Endothelial cell of umbilical vein (primary cell): ENCODE data around the gene ZFYVE16. TPM values are rescaled to one million over a fixed set of nuclear protein-coding genes. Genes with fewer than 3 reads are reported as not detected.

Source experiments
- BruUV-seq: library from RNA; stranded (reverse); fragments of 400-500 nt; replicated peaks from 2 replicates; lab custom pipeline; 2021; lab: Mats Ljungman, UMichigan
- CTCF ChIA-PET: fragments of 300-600, 350-600 bp; sonication (Branson Sonifier 250); formaldehyde crosslinking; loops from one replicate; lab custom pipeline; 2021; ENCODE audit warnings: antibody characterized with exemption, inconsistent platforms; lab: Charles Lee
- POLR2A ChIA-PET: fragments of 300-600, 350-600 bp; sonication (Branson Sonifier 250); formaldehyde crosslinking; loops from one replicate; lab custom pipeline; 2021; ENCODE audit warnings: antibody characterized with exemption, inconsistent platforms; lab: Charles Lee
- DNase-seq: peaks from one replicate; pipeline ENCODE4 v3.0.0-alpha.2; 2011; ENCODE audit warnings: low read depth, low spot score
- FAIRE-seq: peaks from 2 replicates; lab custom pipeline; 2011; peaks lifted over from hg19 to GRCh38; lab: Jason Lieb, UNC
- H2AFZ ChIP-seq: 2 replicates; pipeline ENCODE4 v1.6.0; 2012; ENCODE audit warnings: low read depth, low read length, control low read depth, inconsistent platforms
- H3K27ac ChIP-seq: 2 replicates; pipeline ENCODE4 v1.5.1; 2011; ENCODE audit warnings: low read depth, mild to moderate bottlenecking, control low read depth, low read length, moderate library complexity; ENCODE audit not compliant: insufficient read depth
- H3K27me3 ChIP-seq, 2 experiments: 2 replicates each; pipeline versions ENCODE4 v1.6.0 to v1.6.1; 2011; ENCODE audit warnings: low read length in 2 of 2, mixed read lengths in 1 of 2; ENCODE audit not compliant: control insufficient read depth in 2 of 2, insufficient read depth in 2 of 2
- H3K36me3 ChIP-seq, 2 experiments: 2 replicates in 1 of 2; 3 replicates in 1 of 2; pipeline ENCODE4 v1.5.1; 2011; ENCODE audit warnings: low read length in 2 of 2, mild to moderate bottlenecking in 1 of 2, moderate library complexity in 1 of 2; ENCODE audit not compliant: control insufficient read depth in 2 of 2, insufficient read depth in 2 of 2; ENCODE audit errors: extremely low read depth in 1 of 2
- H3K4me1 ChIP-seq: 3 replicates; pipeline ENCODE4 v1.5.1; 2011; ENCODE audit warnings: mild to moderate bottlenecking, low read length; ENCODE audit not compliant: control insufficient read depth, insufficient read depth; ENCODE audit errors: extremely low read depth
- H3K4me2 ChIP-seq: 2 replicates; pipeline ENCODE4 v1.6.1; 2011; ENCODE audit warnings: low read length, control low read depth, mixed read lengths; ENCODE audit not compliant: insufficient read depth
- H3K4me3 ChIP-seq, 3 experiments: fragments of 200-600 bp in 1 of 3; sonication (generic), shearing (Covaris generic) in 1 of 3; replicated peaks in 1 of 3; 2 replicates each; pipeline ENCODE4 v1.5.1; 2011 to 2016; ENCODE audit warnings: control low read depth in 3 of 3, low read length in 3 of 3, mild to moderate bottlenecking in 2 of 3, inconsistent platforms in 1 of 3, low read depth in 1 of 3, moderate library complexity in 1 of 3; ENCODE audit not compliant: insufficient read depth in 1 of 3
- H3K79me2 ChIP-seq: 2 replicates; pipeline ENCODE4 v1.6.0; 2012; ENCODE audit warnings: low read length, inconsistent platforms; ENCODE audit not compliant: control insufficient read depth, insufficient read depth
- H3K9ac ChIP-seq: replicated peaks from 2 replicates; pipeline ENCODE3; 2011; ENCODE audit warnings: low read length, control low read depth; ENCODE audit not compliant: insufficient read depth; ENCODE audit errors: extremely low read depth
- H3K9me1 ChIP-seq: replicated peaks from 3 replicates; pipeline ENCODE4 v1.6.0; 2011; ENCODE audit warnings: mild to moderate bottlenecking, low read length; ENCODE audit not compliant: control insufficient read depth, insufficient read depth; ENCODE audit errors: extremely low read depth
- H3K9me3 ChIP-seq: replicated peaks from 2 replicates; pipeline ENCODE4 v1.5.1; 2012; ENCODE audit warnings: low read length, inconsistent platforms; ENCODE audit not compliant: control insufficient read depth, insufficient read depth
- H4K20me1 ChIP-seq: replicated peaks from 2 replicates; pipeline ENCODE3; 2011; ENCODE audit warnings: mild to moderate bottlenecking, low read length; ENCODE audit not compliant: control insufficient read depth, insufficient read depth; ENCODE audit errors: extremely low read depth
- EZH2 ChIP-seq: IDR thresholded peaks from 2 replicates; pipeline ENCODE4 v1.6.1; 2012; ENCODE audit warnings: borderline replicate concordance, low read depth, mild to moderate bottlenecking, moderate library complexity, low read length, inconsistent platforms; ENCODE audit not compliant: severe bottlenecking
- FOS ChIP-seq: IDR thresholded peaks from 2 replicates; pipeline ENCODE4 v1.6.1; 2011; ENCODE audit warnings: mild to moderate bottlenecking, low read length, moderate library complexity, borderline replicate concordance; ENCODE audit not compliant: insufficient read depth
- GATA2 ChIP-seq: IDR thresholded peaks from 2 replicates; pipeline ENCODE4 v1.7.0; 2011; ENCODE audit warnings: low read depth, mild to moderate bottlenecking, moderate library complexity, mixed read lengths, low read length; ENCODE audit not compliant: insufficient read length, insufficient read depth
- JUN ChIP-seq: IDR thresholded peaks from 2 replicates; pipeline ENCODE4 v1.6.1; 2011; ENCODE audit warnings: borderline replicate concordance, low read depth; ENCODE audit not compliant: insufficient read length, insufficient read depth
- MYC ChIP-seq: IDR thresholded peaks from one replicate; pipeline ENCODE4 v1.6.1; 2011; ENCODE audit warnings: mild to moderate bottlenecking, low read depth, low read length
- POLR2A ChIP-seq: IDR thresholded peaks from 2 replicates; pipeline ENCODE4 v1.6.1; 2012; ENCODE audit warnings: low read depth, mild to moderate bottlenecking, control low read depth, low read length
- POLR2AphosphoS5 ChIP-seq: IDR thresholded peaks from 2 replicates; pipeline ENCODE4 v1.6.1; 2012; ENCODE audit warnings: low read depth, mild to moderate bottlenecking, control low read depth, low read length, moderate library complexity; ENCODE audit not compliant: insufficient read depth
- dilution Hi-C: fragments of 300-500 bp; cut with MboI; formaldehyde crosslinking; loops from one replicate; pipeline ENCODE4 v1.15.0; 2019; ENCODE audit warnings: low sequenced_read_pairs; ENCODE audit not compliant: extremely low pct_ligation_motif_present
- intact Hi-C: fragments of 100-400 bp; cut with micrococcal nuclease; formaldehyde crosslinking; loops from one replicate; pipeline ENCODE4 v1.10.0; 2022
- polyA plus RNA-seq, 4 experiments: library from polyadenylated mRNA; depleted of rRNA in 3 of 4; stranded (reverse) in 3 of 4; unstranded in 1 of 4; fragments of >200 nt; gene quantifications; 2 replicates each; pipeline versions ENCODE4 v1.2.1 to v1.2.3, GENCODE V29; 2011 to 2012; ENCODE audit warnings: missing spikeins in 1 of 4
- total RNA-seq: library from RNA; stranded (reverse); gene quantifications from 2 replicates; pipeline ENCODE4 v1.2.3, GENCODE V29; 2021
- TF ChIP-seq, protein P1 (sequence below): IDR thresholded peaks from 2 replicates; pipeline ENCODE4 v1.6.1; 2011; ENCODE audit not compliant: insufficient read depth, insufficient read length
- TF ChIP-seq, protein P2 (sequence below), 2 donors: IDR thresholded peaks; 1 replicate in 1 of 2; 2 replicates in 1 of 2; pipeline ENCODE4 v1.5.1; 2011; ENCODE audit warnings: low read length in 2 of 2, mild to moderate bottlenecking in 2 of 2, moderate library complexity in 2 of 2, control low read depth in 1 of 2, inconsistent platforms in 1 of 2, low read depth in 1 of 2; ENCODE audit not compliant: insufficient read depth in 1 of 2; ENCODE audit errors: extremely low read depth in 1 of 2

The ZFYVE16 gene
- total and polyA plus RNA-seq, 2 donors (not counting 3 experiments of a cell fraction or from before 2014, with no cell fraction given) = 5.1 to 43.1 TPM

DNA sequence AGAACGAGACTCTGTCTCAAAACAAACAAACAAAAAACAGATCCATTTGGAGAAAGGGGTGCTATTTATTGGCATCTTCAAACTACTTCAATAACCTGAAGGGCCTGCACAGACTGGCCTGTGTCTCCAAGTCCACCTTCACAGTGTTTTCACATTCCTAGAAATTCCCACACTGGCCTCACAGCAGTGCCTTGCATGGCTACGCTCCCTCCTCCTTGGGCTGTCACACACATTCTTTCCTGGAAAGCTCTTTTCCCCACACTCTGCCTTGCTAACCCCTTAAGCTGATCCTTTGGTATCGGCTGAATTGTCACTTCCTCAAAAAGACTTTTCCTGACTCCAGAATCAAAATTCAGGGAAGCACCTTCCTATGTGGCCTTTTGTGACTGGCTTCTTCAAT lies 99.8 kb downstream of the ZFYVE16 start:
- Histone ChIP-seq H3K9ac (no peak overlapping the region), H3K27ac (no peak overlapping the region), H4K20me1 (no peaks in the 10 kb centered on the region), H3K27me3 (no peaks in the 10 kb centered on the region), H3K4me2 (no peak overlapping the region), H3K9me1 (no peaks in the 10 kb centered on the region), H3K4me1 (no peaks in the 10 kb centered on the region), H2AFZ (no peak overlapping the region), H3K79me2 (no peaks in the 10 kb centered on the region), H3K36me3 (no peaks in the 10 kb centered on the region), H3K4me3 (no peak overlapping the region), H3K9me3 (no peaks in the 10 kb centered on the region)
- TF ChIP-seq POLR2A (no peak), EZH2 (no peak)
- TF ChIP-seq, protein P1, sequence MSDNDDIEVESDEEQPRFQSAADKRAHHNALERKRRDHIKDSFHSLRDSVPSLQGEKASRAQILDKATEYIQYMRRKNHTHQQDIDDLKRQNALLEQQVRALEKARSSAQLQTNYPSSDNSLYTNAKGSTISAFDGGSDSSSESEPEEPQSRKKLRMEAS = no peak
- TF ChIP-seq, protein P2, sequence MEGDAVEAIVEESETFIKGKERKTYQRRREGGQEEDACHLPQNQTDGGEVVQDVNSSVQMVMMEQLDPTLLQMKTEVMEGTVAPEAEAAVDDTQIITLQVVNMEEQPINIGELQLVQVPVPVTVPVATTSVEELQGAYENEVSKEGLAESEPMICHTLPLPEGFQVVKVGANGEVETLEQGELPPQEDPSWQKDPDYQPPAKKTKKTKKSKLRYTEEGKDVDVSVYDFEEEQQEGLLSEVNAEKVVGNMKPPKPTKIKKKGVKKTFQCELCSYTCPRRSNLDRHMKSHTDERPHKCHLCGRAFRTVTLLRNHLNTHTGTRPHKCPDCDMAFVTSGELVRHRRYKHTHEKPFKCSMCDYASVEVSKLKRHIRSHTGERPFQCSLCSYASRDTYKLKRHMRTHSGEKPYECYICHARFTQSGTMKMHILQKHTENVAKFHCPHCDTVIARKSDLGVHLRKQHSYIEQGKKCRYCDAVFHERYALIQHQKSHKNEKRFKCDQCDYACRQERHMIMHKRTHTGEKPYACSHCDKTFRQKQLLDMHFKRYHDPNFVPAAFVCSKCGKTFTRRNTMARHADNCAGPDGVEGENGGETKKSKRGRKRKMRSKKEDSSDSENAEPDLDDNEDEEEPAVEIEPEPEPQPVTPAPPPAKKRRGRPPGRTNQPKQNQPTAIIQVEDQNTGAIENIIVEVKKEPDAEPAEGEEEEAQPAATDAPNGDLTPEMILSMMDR (IDR thresholded peaks at IDR 0.05; ENCODE audit: extremely low read depth in 1 of 2, insufficient read depth in 1 of 2, low read depth in 1 of 2, low read length in 2 of 2) = no peak
- POLR2A ChIA-PET = interaction anchor here (0.7 kb wide), 1 partner anchor 91 kb away, joined by 4 read pairs; no protein-coding TSS in a partner anchor
- CTCF ChIA-PET = interaction anchor here (1.1 kb wide), 1 partner anchor 26 kb away, joined by 7 read pairs; no protein-coding TSS in a partner anchor
- FAIRE-seq (no peak), DNase-seq (no peak)
- dilution Hi-C loops (no loop called here), intact Hi-C loops (no loop called here)
- BruUV-seq = no TSS peak

- no peak overlapping the region for H3K4me3 ChIP-seq
- DNase-seq (no peak), FAIRE-seq (no peak)
- CTCF ChIA-PET = interaction anchor here (0.7 kb wide), 1 partner anchor 590 kb away, joined by 3 read pairs; no protein-coding TSS in a partner anchor
- no peak overlapping the region for H3K9ac ChIP-seq
- no TSS peak for BruUV-seq
- no peaks in the 10 kb centered on the region for H3K79me2 ChIP-seq
- intact Hi-C loops = no loop called here
- H3K27ac ChIP-seq = no peak overlapping the region
- POLR2A ChIA-PET = no interaction called here
- no peaks in the 10 kb centered on the region for H4K20me1 ChIP-seq
- H3K9me3 ChIP-seq = no peaks in the 10 kb centered on the region
- H3K36me3 ChIP-seq = no peaks in the 10 kb centered on the region
- dilution Hi-C loops = no loop called here
- H3K27me3 ChIP-seq = no peaks in the 10 kb centered on the region
- no peak overlapping the region for H3K4me2 ChIP-seq
- H3K9me1 ChIP-seq = no peaks in the 10 kb centered on the region
- H2AFZ ChIP-seq = no peak overlapping the region
- H3K4me1 ChIP-seq = no peaks in the 10 kb centered on the region
- TF ChIP-seq GATA2 = no peak
- no peak for TF ChIP-seq POLR2AphosphoS5
- no peak for TF ChIP-seq POLR2A
- TF ChIP-seq FOS = no peak
- TF ChIP-seq, protein P1 = no peak
- TF ChIP-seq EZH2 = no peak
- TF ChIP-seq, protein P2 (IDR thresholded peaks at IDR 0.05; ENCODE audit: extremely low read depth in 1 of 2, insufficient read depth in 1 of 2, low read depth in 1 of 2, low read length in 2 of 2) = no peak
- TF ChIP-seq JUN = no peak
- TF ChIP-seq MYC = no peak
Measured at GRCh38 chr5:80508844-80509243, 101.0 kb downstream of the ZFYVE16 start.
